VCaP (cell line): ENCODE results near the gene NDUFAF2.
"Not testable (repeated sequence)": the region's sequence is repeated elsewhere in the genome, so short reads cannot be mapped to it uniquely, and the experiment has no call there.

Experiments
- H3K27ac ChIP-seq: fragments of 450-650 bp; 2 replicates; pipeline ENCODE4 v1.5.1; 2017
- TF ChIP-seq, protein P1 (sequence below): fragments of 450-650 bp; conservative IDR thresholded peaks from 2 replicates; pipeline ENCODE4 v1.5.1; 2017; ENCODE audit warnings: mild to moderate bottlenecking, moderate library complexity

NDUFAF2 gene

DNA sequence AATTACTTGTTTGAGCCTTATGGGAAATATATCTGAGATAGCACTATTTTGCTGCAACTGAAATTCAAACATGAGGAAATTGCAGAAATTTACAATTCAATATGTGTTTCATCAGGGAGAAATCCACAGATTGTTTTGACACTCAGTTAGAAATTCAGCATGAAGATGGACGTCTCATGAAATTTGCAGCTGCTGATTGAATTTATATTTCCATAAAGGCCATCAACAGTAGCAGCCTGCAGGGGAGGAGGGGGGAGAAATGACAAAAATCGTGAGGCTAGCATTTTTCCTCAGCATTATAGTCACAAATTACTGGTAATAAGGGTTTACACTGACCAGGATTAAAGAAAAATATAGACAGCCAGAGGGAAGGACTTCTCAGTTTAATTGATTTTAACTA is 81.0 kb downstream of the NDUFAF2 start:
- TF ChIP-seq, protein P1, sequence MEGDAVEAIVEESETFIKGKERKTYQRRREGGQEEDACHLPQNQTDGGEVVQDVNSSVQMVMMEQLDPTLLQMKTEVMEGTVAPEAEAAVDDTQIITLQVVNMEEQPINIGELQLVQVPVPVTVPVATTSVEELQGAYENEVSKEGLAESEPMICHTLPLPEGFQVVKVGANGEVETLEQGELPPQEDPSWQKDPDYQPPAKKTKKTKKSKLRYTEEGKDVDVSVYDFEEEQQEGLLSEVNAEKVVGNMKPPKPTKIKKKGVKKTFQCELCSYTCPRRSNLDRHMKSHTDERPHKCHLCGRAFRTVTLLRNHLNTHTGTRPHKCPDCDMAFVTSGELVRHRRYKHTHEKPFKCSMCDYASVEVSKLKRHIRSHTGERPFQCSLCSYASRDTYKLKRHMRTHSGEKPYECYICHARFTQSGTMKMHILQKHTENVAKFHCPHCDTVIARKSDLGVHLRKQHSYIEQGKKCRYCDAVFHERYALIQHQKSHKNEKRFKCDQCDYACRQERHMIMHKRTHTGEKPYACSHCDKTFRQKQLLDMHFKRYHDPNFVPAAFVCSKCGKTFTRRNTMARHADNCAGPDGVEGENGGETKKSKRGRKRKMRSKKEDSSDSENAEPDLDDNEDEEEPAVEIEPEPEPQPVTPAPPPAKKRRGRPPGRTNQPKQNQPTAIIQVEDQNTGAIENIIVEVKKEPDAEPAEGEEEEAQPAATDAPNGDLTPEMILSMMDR, result no peak
- no peak overlapping the region for H3K27ac ChIP-seq

DNA sequence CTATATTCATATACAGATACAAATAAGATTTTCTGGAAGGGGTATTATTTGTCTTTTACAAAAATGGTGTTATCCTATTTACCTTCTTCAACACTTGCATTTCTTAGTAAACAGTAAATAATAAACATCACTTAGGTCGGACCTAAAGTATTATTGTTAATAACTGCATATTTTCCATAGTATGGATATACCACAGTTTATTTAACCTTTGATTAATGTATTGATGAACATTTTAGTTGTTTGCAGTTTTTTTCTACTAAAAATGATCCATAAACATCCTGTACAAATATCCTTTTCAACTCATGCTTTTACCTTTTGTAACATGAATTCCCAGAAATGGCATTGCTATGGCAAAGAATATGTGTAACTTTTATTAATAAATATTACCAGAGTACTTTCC is 83.4 kb downstream of the NDUFAF2 start:
- peak overlapping the region; percentile 38; the same call in 1 of the 2 replicates for H3K27ac ChIP-seq
- TF ChIP-seq, protein P1, result no peak

DNA sequence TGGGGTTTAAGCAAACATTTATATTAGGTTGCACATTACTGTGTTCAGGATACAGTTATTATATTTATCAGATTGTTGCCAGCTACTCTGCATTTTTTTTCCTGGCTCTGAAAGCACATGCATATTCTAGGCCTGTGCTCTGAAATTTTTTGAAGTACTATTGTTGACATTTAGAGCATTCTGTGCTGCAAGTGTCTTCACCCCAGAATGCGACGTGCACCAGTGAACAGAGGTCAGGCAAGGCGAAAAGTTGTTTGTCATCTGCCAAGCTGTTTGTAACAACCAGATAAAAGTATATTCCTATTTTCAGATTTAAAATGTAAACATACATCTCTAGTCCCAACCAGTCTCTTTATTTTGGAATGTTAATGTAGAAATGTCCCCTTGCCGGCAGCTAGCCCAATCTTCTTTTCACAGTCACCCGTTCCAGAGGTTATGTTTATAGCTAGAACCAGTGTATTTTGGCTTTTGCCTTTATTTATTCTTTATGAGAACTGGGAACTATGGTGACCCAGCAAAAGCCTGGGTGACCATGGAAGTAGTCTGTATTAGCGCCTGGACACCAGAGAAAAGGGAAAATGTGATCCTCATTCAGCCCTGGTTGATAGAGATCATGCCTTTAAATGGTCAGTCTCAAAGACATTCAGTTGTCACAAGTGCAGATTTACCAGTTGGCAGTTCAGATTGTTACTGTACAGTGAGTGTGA is 84.6 kb downstream of the NDUFAF2 start:
- peak overlapping the region; percentile 38 for H3K27ac ChIP-seq
- TF ChIP-seq, protein P1, result no peak

DNA sequence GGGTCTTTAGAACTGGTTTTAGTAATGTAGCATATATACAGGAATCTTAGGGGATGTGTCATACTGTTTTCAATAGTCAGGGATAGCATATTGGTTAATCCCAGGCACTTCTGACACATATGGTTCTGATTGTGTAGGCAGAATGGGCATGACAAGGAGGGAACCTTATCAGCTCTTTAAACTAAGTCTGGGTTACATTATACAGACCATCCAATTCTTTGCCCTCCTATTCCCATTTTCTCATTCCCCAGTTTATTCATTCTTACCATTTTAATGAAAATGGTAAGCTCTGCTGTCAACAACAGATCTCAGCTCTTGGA is 85.1 kb downstream of the NDUFAF2 start:
- TF ChIP-seq, protein P1, result no peak
- H3K27ac ChIP-seq, result peak overlapping the region; percentile 38

DNA sequence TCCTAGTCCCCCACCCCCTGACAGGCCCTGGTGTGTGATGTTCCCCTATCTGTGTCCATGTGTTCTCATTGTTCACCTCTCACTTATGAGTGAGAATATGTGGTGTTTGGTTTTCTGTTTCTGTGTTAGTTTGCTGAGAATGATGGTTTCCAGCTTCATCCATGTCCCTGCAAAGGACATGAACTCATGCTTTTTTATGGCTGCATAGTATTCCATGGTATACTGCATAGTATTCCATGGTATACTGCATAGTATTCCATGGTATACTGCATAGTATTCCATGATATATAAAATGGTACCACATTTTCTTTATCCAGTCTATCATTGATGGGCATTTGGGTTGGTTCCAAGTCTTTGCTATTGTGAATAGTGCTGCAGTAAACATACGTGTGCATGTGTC is 86.3 kb downstream of the NDUFAF2 start:
- H3K27ac ChIP-seq, result not testable (repeated sequence)

DNA sequence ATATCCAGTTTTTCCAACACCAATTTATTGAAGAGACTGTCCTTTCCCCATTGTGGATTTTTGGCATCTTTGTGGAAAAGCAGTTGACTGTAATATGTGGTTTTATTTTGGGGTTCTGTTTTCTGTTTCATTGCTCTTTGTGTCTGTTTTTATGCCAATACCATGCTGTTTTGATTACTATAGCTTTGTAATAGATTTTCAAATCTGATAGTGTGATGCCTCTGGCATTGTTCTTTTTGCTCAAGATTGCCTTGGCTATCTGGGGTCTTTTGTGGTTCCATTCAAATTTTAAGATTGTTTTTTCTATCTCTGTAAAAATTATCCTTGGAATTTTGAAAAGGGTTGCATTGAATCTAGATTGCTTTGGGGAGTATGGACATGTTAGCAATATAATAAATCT is 99.5 kb downstream of the NDUFAF2 start:
- TF ChIP-seq, protein P1, result no peak
- no peak overlapping the region for H3K27ac ChIP-seq

DNA sequence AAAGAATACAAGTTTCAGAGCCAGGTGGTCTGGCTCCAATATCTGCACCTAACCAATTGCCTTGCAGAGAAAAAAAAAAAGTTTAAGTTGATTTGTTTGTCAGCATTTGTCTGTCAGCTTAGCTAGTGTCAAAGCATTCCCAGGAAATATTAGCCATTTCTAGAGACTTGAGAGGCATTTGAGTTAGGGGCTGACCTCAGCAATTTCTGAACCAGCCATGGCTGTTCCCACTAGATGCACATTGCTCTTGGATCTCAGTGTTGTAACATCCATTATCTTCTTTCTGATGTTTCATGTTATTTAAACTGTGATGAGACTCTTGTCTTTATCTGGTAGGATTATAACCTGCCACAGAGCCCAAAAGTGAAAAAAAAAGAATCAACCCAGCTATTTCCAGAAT is 102.3 kb downstream of the NDUFAF2 start:
- TF ChIP-seq, protein P1, result no peak

DNA sequence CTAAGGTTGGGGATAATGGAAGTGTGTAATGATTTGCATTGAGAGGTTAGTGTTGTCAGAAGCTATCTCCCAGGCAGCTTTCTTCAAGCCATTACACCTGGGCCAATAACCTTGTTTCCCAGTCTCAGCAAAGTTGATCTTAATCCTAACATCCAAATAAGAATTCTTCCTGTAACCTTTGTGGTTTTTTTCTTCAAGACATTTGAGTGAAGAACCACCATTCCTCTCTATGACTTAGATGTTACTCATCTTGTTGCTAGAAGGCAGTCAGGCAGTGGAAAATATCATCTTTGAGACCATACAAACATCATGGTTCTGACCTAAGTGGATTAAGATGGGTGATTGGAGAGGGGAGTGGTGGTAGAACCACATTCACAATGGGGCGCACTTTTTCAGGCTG is 103.5 kb downstream of the NDUFAF2 start:
- no peak overlapping the region for H3K27ac ChIP-seq
- TF ChIP-seq, protein P1, result no peak

More for the DNA sequence above, 102.3 kb downstream of the NDUFAF2 start:
- no peak overlapping the region for H3K27ac ChIP-seq
